NB4 (cell line): ENCODE results near the gene DST.

Experiments
- DNase-seq: peaks from one replicate; pipeline ENCODE4 v3.0.0; 2010; ENCODE audit warnings: low read depth
- H3K4me3 ChIP-seq: one replicate; pipeline ENCODE4 v1.5.1; 2011; ENCODE audit warnings: mild to moderate bottlenecking, low read depth, low read length, moderate library complexity
- CTCF ChIP-seq: IDR thresholded peaks from one replicate; pipeline ENCODE4 v1.5.1; 2012; ENCODE audit warnings: low read depth, low read length
- MYC ChIP-seq: IDR thresholded peaks from 2 replicates; pipeline ENCODE4 v1.6.1; 2011; ENCODE audit warnings: low read depth, low read length
- POLR2A ChIP-seq: IDR thresholded peaks from 2 replicates; pipeline ENCODE4 v1.6.1; 2011; ENCODE audit warnings: mild to moderate bottlenecking; ENCODE audit not compliant: insufficient read length; ENCODE audit errors: extremely low read depth
- TF ChIP-seq, protein P1 (sequence below): IDR thresholded peaks from 2 replicates; pipeline ENCODE4 v1.6.1; 2011; ENCODE audit warnings: low read depth, low read length

Gene DST

GRCh38 chr6:56478202-56478601 lies 164.5 kb downstream of the DST start:
- H3K4me3 ChIP-seq, result no peak overlapping the region
- TF ChIP-seq, protein P1, sequence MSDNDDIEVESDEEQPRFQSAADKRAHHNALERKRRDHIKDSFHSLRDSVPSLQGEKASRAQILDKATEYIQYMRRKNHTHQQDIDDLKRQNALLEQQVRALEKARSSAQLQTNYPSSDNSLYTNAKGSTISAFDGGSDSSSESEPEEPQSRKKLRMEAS, result no peak
- TF ChIP-seq MYC, result no peak
- TF ChIP-seq CTCF, result no peak
- TF ChIP-seq POLR2A, result no peak
- DNase-seq, result no peak

GRCh38 chr6:56477241-56477640 lies 165.4 kb downstream of the DST start:
- TF ChIP-seq MYC (no peak), CTCF (no peak), POLR2A (no peak)
- TF ChIP-seq, protein P1, result no peak
- H3K4me3 ChIP-seq, result no peak overlapping the region
- no peak for DNase-seq

- no peak for DNase-seq
- H3K4me3 ChIP-seq, result no peak overlapping the region
- TF ChIP-seq MYC (no peak), CTCF (no peak), POLR2A (no peak)
- TF ChIP-seq, protein P1, result no peak
Observed at GRCh38 chr6:56475736-56476457, 166.8 kb downstream of the DST start.

DNA sequence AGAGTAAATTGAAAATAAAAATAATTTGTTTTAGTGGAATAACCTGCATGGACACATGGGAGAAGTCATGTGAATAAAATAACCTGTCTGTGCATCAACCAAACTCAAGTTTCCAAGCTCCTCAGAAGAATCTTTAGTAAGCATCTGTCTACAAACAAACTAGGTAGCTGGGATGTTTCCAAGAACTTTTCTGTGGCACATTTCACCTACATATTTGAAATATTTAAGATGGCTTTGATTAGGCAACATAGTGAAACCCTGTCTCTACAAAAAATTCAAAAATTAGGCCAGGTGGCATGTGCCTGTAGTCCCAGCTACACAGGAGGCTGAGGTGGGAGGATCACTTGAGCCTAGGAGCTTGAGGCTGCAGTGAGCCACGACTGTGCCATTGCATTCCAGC lies 168.2 kb downstream of the DST start:
- DNase-seq, result no peak
- H3K4me3 ChIP-seq, result no peak overlapping the region
- TF ChIP-seq POLR2A (no peak), CTCF (no peak), MYC (no peak)
- TF ChIP-seq, protein P1, result no peak

DNA sequence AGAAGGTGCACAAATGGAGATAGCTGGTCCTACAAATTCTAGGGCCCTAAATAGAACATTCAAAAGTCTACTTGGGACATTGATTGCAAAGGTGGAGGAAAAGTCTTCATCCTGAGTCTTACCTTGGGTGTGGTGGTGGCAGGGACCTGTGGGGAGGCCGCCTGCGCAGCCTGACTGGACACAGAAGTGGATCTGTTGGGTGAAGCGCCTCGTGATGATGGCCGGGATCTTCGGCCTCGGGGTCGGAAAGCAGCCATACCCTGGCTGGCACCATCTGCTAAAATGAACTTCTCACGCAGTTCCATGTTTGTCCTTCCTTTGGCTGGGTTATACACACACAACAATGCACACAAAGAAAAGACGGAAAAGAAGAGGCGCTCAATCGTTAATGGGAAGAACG lies 179.2 kb downstream of the DST start:
- no peak overlapping the region for H3K4me3 ChIP-seq
- no peak for TF ChIP-seq MYC
- TF ChIP-seq, protein P1, result no peak
- no peak for TF ChIP-seq CTCF
- no peak for TF ChIP-seq POLR2A
- no peak for DNase-seq
